ENCODE results near the gene GRM1. TPM values are rescaled to one million over a fixed set of nuclear protein-coding genes. Genes with fewer than 3 reads are reported as not detected.

GRM1 gene
- polyA plus RNA-seq, 1 experiment: 0.01 TPM

DNA sequence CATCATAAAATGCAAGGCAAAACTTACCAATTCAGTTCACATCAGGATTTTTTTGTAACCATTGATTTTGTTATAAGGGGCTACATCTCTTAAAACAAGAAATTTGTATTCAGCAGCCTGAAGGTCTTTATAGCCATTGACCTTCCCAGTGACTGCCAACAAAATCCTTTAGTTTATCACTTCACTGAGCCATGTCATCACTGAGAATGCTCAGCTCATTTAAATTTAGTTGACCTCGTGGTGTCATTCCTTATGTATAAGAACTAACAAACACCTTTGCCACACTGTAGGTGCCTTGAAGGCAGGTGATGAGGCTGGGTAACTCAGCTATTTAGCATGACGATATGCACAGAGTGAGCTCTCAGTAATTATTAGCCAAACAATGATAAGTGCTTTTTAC, 77.7 kb downstream of the GRM1 start:
- DNase-seq (ENCODE audit: low read depth, low spot score): no peak
- Histone ChIP-seq H3K27me3 (ENCODE audit: control insufficient read depth, insufficient read depth, low read length) (no peaks in the 10 kb centered on the region), H3K27ac (ENCODE audit: low read depth, low read length) (no peak overlapping the region), H3K9me3 (ENCODE audit: control insufficient read depth, insufficient read depth, low read length) (no peaks in the 10 kb centered on the region), H3K4me3 (ENCODE audit: low read depth, low read length) (no peak overlapping the region)
- POLR2A ChIA-PET: no interaction called here
- TF ChIP-seq CTCF (IDR thresholded peaks at IDR 0.05; ENCODE audit: low read depth, low read length): no peak
- CTCF ChIA-PET: no interaction called here

DNA sequence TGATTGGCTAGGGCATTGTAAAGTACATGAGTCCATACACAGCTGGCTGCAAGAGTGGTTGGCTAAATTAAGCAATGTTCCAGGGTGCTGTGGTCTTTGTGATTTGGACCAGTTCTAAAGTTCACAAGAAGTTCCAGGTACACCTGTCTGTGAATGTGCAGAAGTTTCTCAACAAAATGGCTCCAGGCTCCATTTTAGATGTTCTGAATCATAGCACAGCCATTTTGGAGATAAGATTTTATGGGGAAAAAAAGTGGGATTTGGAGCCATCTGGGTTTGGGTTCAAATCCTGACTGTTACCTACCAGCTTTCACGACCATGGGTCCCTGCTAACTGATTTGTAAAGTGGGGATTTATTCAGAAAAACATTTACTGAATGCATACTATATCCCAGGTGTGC, 82.1 kb downstream of the GRM1 start:
- CTCF ChIA-PET: no interaction called here
- POLR2A ChIA-PET: no interaction called here
- no peak overlapping the region for H3K27ac ChIP-seq (ENCODE audit: low read depth, low read length)
- no peaks in the 10 kb centered on the region for H3K27me3 ChIP-seq (ENCODE audit: control insufficient read depth, insufficient read depth, low read length)
- H3K9me3 ChIP-seq (ENCODE audit: control insufficient read depth, insufficient read depth, low read length): no peaks in the 10 kb centered on the region
- no peak for TF ChIP-seq CTCF (IDR thresholded peaks at IDR 0.05; ENCODE audit: low read depth, low read length)
- no peak for DNase-seq (ENCODE audit: low read depth, low spot score)
- no peak overlapping the region for H3K4me3 ChIP-seq (ENCODE audit: low read depth, low read length)

- no peaks in the 10 kb centered on the region for H3K27me3 ChIP-seq (ENCODE audit: control insufficient read depth, insufficient read depth, low read length)
- no peaks in the 10 kb centered on the region for H3K9me3 ChIP-seq (ENCODE audit: control insufficient read depth, insufficient read depth, low read length)
- no peak for TF ChIP-seq CTCF (IDR thresholded peaks at IDR 0.05; ENCODE audit: low read depth, low read length)
- no peak for DNase-seq (ENCODE audit: low read depth, low spot score)
- H3K4me3 ChIP-seq (ENCODE audit: low read depth, low read length): no peak overlapping the region
- ChIA-PET POLR2A (no interaction called here), CTCF (no interaction called here)
- no peak overlapping the region for H3K27ac ChIP-seq (ENCODE audit: low read depth, low read length)
Observed at GRCh38 chr6:146111881-146112450, 83.1 kb downstream of the GRM1 start.

- ChIA-PET POLR2A (no interaction called here), CTCF (no interaction called here)
- no peak for TF ChIP-seq CTCF (IDR thresholded peaks at IDR 0.05; ENCODE audit: low read depth, low read length)
- Histone ChIP-seq H3K27me3 (ENCODE audit: control insufficient read depth, insufficient read depth, low read length) (no peaks in the 10 kb centered on the region), H3K4me3 (ENCODE audit: low read depth, low read length) (no peak overlapping the region), H3K27ac (ENCODE audit: low read depth, low read length) (no peak overlapping the region), H3K9me3 (ENCODE audit: control insufficient read depth, insufficient read depth, low read length) (no peaks in the 10 kb centered on the region)
- DNase-seq (ENCODE audit: low read depth, low spot score): no peak
Observed at GRCh38 chr6:146113084-146113623, 84.3 kb downstream of the GRM1 start.

DNA sequence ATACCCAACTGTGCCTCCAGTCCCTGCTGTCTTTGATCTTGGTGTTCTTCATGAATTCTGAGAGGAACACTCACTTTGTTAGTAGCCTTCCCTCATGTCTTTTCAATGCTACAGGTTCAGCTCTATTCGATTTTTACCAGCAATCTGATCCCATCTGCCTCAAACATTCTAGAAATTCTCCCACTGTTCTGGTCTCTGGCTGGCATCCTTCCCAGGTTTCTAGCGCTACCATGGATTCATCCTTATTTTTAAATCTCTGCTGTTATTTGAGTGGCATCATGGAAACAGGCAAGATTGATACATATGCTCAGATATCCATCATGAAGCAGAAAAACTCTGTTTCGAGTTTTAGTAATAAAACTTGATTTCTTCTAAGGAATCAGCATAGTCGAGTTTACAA, 94.8 kb downstream of the GRM1 start:
- H3K9me3 ChIP-seq (ENCODE audit: control insufficient read depth, insufficient read depth, low read length): no peaks in the 10 kb centered on the region
- no peak for DNase-seq (ENCODE audit: low read depth, low spot score)
- no peak for TF ChIP-seq CTCF (IDR thresholded peaks at IDR 0.05; ENCODE audit: low read depth, low read length)
- POLR2A ChIA-PET: no interaction called here
- CTCF ChIA-PET: no interaction called here
- no peak overlapping the region for H3K27ac ChIP-seq (ENCODE audit: low read depth, low read length)
- H3K27me3 ChIP-seq (ENCODE audit: control insufficient read depth, insufficient read depth, low read length): no peaks in the 10 kb centered on the region
- no peak overlapping the region for H3K4me3 ChIP-seq (ENCODE audit: low read depth, low read length)
